Measurements from ENCODE around the gene LRRC25. TPM values are rescaled to one million over a fixed set of nuclear protein-coding genes. Genes with fewer than 3 reads are reported as not detected.

Gene LRRC25
- not detected in 2 replicates for total RNA-seq
- long read RNA-seq = 0 reads

- H3K27ac Mint-ChIP-seq (ENCODE audit: unreplicated experiment) = no peak within 1 kb of the TSS
Observed at GRCh38 chr19:18397242-18398202, at the start of gene LRRC25. Gene LRRC25 (minus strand): TSS chr19:18397622. CDS start chr19:18396963, 659 bp downstream.

GRCh38 chr19:18446811-18447359 lies 49.5 kb upstream of the LRRC25 start:
- Mint-ChIP-seq H3K27me3 (ENCODE audit: low read depth) (no peaks in the 10 kb centered on the region), H3K27ac (ENCODE audit: unreplicated experiment) (peak overlapping the region; percentile 91), H3K4me1 (peaks cover 35% of the 10 kb centered on the region), H3K9me3 (peaks cover 3% of the 10 kb centered on the region), H3K36me3 (ENCODE audit: low read depth) (peaks cover 6% of the 10 kb centered on the region), H3K4me3 (peak overlapping the region; percentile 49)
- no peak for DNase-seq (ENCODE audit: low read depth, low spot score)
- TF ChIP-seq CTCF (conservative IDR thresholded peaks at IDR 0.05) = no peak

More at GRCh38 chr19:18397242-18398202, at the start of gene LRRC25:
- peaks cover 15% of the 10 kb centered on the region for H3K27me3 Mint-ChIP-seq (ENCODE audit: low read depth)
- no peak within 1 kb of the TSS for H3K4me3 Mint-ChIP-seq
- DNase-seq (ENCODE audit: low read depth, low spot score) = no peak
- peaks cover 4% of the 10 kb centered on the region for H3K4me1 Mint-ChIP-seq
- no peaks in the 10 kb centered on the region for H3K9me3 Mint-ChIP-seq
- H3K36me3 Mint-ChIP-seq (ENCODE audit: low read depth) = no peaks in the 10 kb centered on the region
- no peak for TF ChIP-seq CTCF (conservative IDR thresholded peaks at IDR 0.05)

GRCh38 chr19:18446145-18446810 lies 48.9 kb upstream of the LRRC25 start:
- Mint-ChIP-seq H3K4me1 (peaks cover 35% of the 10 kb centered on the region), H3K27me3 (ENCODE audit: low read depth) (no peaks in the 10 kb centered on the region), H3K4me3 (no peak overlapping the region), H3K36me3 (ENCODE audit: low read depth) (peaks cover 6% of the 10 kb centered on the region), H3K9me3 (peaks cover 3% of the 10 kb centered on the region), H3K27ac (ENCODE audit: unreplicated experiment) (no peak overlapping the region)
- no peak for DNase-seq (ENCODE audit: low read depth, low spot score)
- TF ChIP-seq CTCF (conservative IDR thresholded peaks at IDR 0.05) = no peak

GRCh38 chr19:18445262-18445948 lies 48.0 kb upstream of the LRRC25 start:
- Mint-ChIP-seq H3K9me3 (peaks cover 3% of the 10 kb centered on the region), H3K36me3 (ENCODE audit: low read depth) (peaks cover 6% of the 10 kb centered on the region), H3K4me1 (peaks cover 34% of the 10 kb centered on the region), H3K27me3 (ENCODE audit: low read depth) (no peaks in the 10 kb centered on the region), H3K4me3 (no peak overlapping the region), H3K27ac (ENCODE audit: unreplicated experiment) (no peak overlapping the region)
- TF ChIP-seq CTCF (conservative IDR thresholded peaks at IDR 0.05) = no peak
- no peak for DNase-seq (ENCODE audit: low read depth, low spot score)

- H3K36me3 Mint-ChIP-seq (ENCODE audit: low read depth) = peaks cover 6% of the 10 kb centered on the region
- peaks cover under 1% of the 10 kb centered on the region for H3K27me3 Mint-ChIP-seq (ENCODE audit: low read depth)
- H3K4me1 Mint-ChIP-seq = peaks cover 43% of the 10 kb centered on the region
- H3K9me3 Mint-ChIP-seq = peaks cover 3% of the 10 kb centered on the region
- no peak for DNase-seq (ENCODE audit: low read depth, low spot score)
- H3K4me3 Mint-ChIP-seq = no peak overlapping the region
- H3K27ac Mint-ChIP-seq (ENCODE audit: unreplicated experiment) = no peak overlapping the region
- TF ChIP-seq CTCF (conservative IDR thresholded peaks at IDR 0.05) = no peak
Observed at GRCh38 chr19:18444513-18444912, 47.1 kb upstream of the LRRC25 start.

Data from neural crest cell (in vitro differentiated cells).